HG03039 (cell line): ENCODE measurements around the gene LNP1.
A peak's percentile ranks its signal among the peaks of the same experiment; 100 is the strongest.
"Not testable (repeated sequence)": the region's sequence is repeated elsewhere in the genome, so short reads cannot be mapped to it uniquely, and the experiment has no call there.

Source experiments
- ATAC-seq: cut with Tn5 transposase; IDR thresholded peaks from one replicate; pipeline ENCODE4 v1.9.1; 2021; ENCODE audit warnings: mild to moderate bottlenecking, moderate library complexity; ENCODE audit not compliant: unreplicated experiment

Gene LNP1

DNA sequence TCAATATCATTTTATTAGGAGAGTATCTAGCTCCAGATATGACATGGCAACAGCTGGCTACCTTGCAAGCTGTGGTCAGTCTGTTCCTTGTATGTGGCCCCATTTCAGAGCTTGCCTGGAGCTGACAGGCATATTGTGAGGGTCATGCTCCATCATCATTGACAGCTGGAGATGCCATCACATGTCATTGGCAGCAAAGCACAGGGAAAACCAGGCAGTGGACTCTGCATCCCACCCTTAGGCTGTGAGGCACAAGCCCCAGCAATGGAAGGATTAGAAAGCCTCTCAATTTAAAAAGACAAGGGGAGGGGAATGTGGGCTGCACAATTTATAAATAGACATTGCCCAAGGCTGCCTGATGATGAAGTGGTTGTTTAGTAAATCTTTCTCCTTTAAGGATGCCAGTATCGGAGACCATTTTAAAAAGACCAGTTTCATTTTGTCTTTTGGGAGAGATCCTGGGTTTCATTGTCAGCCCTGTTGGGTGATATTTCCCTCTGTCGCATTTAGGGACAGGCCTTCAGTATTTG, 27.9 kb downstream of the LNP1 start:
- ATAC-seq = no peak

DNA sequence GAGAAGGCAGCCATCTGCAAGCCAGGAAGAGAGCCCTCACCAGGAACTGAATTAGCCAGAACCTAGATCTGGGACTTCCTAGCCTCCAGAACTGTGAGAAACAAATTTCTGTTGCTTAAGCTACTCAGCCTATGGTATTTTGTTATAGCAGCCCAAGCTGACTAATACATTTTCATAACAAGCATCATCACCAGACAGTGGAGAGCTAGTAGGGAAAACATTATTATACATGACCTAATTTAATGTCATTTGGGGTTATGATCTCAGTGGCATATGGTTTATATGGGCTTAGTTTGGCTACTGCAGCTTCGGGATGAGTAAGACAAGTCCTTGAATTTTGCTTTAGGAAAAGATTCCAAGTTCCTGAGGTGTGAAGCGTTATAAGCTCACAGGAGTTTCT, 35.6 kb downstream of the LNP1 start:
- ATAC-seq = no peak

DNA sequence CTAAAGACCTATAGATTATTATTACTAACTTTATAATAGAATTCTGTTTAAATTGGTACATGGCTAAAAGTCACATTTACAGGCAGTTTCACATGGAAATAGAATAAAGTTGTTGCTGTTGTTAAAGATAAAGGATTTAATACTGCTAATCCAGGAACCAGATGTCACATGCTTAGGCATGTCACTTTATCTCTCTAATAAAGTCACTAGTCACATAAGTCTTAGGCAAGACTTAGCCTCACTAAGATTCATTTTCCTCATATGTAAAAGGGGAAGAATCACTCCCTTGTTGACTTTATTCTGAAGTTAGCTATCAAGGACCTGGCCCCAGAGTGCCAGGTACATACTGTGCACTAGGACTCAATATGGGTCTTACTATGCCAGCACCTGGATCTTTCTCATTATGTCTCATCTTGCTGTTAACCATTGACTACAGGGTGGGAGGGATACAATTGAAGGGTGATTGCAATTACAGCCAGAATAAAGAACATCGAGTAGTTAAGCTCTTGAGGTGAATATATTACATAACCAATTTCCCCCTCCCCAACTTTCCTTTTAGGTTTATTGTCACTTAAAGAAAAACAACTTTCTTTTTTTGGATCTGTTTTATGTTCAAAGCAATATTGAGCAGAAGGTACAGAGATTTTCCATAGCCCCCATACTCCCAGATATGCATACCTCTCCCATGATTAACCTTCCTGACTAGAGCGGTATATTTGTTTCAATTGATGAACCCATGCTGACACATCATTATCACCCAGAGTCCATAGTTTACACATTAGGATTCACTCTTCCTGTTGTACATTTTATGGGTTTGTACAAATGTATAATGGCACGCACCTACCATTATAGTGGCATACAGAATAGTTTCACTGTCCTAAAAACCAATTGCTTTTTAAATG, 36.6 kb downstream of the LNP1 start:
- no peak for ATAC-seq

DNA sequence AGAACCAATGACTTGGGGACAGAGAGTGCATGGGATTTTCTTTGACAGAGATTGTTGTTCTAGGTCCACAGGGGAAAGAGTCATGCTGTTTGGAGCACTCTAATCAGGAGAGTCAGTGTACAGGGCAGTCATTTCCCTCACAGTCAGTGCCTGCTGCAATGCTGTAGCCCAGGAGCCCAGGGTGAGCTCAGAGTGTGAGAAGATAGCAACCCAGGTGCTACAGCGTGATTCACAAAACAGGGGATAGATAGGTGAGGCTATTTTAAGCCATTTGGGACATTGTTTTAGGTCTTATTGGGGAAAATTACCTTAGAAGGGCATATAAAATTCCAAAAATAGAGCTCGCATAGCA, 37.3 kb downstream of the LNP1 start:
- ATAC-seq = no peak

DNA sequence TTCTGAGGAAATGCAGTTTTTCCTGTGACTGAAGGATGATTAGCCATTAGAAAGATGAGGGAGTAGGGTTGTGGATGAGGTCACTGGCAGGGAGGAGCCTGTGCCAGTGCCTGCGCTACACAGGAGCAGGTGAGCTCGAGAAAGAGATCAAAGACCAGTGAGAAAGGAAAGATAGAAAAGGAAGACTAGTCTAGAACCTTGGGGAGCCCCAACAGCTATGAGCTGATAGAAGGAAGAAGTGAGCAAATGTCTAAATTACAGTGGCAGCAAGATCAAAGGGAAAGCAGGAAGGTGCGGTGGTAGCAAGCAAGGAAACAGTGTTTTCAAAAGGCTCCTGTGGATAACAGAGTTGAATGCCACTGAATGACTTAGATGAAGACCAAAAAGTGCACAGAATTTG, 39.6 kb downstream of the LNP1 start:
- ATAC-seq = no peak

DNA sequence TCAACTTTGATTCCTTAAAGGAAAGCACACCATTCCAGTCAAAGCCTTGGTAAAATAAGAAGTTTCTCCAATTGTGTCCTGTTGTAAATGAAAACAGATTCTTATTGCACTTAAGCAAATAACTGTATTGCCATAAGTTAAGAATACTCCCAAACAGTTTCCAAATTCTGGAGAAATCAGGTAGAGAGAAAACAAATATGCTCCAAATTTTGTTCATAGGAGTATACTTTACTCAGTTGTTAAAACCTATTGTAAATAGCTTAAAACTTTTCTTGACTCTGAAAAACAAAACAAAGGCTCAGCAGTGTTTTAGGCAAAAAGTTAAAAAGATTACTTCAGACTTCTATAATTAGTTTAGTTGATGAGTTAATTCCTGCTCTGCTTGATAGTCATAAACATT, 42.4 kb downstream of the LNP1 start:
- ATAC-seq = no peak

DNA sequence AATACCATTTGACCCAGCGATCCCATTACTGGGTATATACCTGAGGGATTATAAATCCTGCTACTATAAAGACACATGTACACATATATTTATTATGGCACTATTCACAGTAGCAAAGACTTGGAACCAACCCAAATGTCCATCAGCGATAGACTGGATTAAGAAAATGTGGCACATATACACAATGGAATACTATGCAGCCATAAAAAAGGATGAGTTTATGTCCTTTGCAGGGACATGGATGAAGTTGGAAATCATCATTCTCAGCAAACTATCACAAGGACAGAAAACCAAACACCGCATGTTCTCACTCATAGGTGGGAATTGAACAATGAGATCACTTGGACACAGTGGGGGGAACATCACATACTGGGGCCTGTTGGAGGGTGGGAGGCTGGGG, 45.7 kb downstream of the LNP1 start:
- ATAC-seq = not testable (repeated sequence)

DNA sequence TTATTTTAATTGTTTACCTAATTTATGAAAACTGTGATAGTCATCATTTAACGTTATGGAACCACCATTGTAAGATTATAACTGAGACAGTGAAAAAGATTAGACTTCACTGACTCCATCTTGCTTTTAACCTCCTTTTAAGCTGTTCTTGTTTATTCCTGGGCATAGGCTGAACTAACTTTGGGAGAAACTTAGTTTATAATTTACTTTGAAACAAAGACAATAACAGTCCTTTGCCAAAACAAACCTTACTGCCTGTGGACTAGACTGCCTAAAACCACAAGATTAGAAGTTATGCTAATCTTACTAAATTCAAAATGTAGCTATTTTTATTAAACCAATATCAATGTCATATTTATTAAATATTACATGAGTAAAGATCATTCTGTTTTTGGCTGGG, 46.7 kb downstream of the LNP1 start:
- ATAC-seq = no peak

DNA sequence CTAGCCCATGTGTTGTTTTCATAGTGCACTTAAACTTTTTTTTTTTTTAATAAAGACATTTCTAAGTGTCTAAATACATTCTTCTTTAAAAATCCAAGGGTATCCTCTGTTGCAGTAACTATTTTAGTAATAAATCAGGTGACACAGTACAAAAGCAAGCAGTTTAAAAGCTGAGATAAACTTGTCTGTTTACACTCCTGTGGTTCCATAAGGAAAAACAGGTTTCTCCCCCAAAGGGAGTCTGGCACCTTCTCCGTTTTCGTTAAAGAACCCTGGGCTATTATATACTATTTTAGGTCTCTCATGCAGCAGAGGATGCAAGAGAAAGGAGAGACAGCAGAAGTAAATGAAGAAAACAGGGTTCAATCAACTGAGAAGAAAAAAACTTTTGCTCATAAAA, 47.9 kb downstream of the LNP1 start:
- no peak for ATAC-seq

DNA sequence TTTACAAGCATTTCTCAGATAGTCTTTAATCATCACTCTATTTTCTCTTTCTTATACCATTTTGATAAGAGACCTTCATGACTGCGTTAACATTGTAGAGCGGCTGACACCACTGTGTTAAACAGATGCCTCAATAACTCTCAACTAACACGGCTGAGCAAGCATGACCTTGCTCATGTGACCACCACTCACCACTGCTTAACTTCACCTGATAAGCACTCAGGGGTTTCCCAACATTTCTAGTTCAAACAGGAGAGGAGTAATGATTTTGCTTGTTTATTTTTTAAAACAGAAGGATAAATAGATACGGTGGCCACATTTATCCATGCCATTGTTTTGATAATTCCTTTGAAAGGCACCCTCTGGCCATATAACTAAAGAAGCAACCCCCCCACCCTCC, 53.3 kb downstream of the LNP1 start:
- no peak for ATAC-seq

DNA sequence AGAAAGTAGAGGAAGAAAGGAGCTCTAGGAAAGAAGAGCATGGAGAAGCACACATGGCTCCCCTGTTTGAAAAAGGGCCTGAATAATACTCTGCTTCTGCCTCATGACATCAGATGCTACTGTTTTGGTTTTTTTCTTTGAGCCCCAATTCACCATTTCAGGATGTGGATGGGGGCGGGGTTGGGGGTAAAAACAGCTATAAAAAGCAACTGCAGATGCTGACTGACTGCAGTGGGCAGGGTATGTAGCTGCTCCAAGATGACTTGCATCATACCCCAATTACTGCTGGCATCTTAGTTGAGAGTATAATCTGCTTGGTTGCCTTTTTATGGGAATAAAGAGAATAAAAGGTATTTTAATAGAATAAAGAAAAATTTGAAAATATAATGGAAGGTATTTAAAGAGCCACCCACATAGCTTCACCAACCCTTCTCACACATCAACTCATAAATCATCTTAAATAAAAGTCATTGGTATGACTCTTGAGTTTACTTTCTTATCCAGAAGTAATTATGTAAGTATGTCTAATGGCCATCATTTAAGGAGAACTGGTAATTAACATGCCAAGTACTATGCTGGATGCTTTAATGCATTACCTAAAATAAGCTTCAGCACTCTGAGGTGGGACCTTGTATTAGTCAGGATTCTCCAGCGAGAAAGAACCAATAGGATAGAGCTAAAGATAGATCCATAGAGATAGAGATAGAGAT, 54.7 kb downstream of the LNP1 start:
- ATAC-seq = no peak

DNA sequence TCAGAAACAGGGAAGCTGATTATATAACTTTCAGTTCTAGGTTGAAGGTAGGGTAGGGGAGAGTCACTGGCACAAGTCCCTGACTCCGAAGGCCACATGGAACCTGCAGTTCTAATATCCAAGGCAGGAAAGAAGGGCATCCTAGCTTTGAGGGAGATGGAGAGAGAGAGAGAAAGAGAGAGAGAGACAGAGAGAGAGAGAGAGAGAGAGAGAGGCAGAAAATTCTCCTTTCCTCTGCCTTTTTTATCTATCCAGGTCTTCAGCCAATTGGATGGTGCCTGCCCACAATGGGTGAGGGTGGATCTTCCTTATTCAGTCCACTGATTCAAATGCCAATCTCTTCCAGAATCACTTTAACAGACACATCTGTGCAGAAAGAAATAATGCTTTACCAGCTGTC, 55.4 kb downstream of the LNP1 start:
- ATAC-seq = no peak

DNA sequence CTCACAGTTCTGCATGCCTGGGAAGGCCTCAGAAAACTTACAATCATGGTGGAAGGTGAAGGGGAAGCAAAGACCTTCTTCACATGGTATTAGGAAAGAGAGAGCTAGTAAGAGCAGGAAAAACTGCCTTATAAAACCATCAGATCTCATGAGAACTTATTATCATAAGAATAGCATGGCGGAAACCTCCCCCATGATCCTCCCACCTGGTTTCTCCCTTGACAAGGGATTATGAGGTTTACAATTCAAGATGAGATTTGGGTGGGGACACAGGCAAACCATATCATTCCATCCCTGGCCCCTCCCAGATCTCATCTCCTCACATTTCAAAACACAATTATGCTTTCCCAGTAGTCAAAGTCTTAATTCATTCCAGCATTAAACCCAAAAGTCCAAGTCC, 56.5 kb downstream of the LNP1 start:
- ATAC-seq = no peak

DNA sequence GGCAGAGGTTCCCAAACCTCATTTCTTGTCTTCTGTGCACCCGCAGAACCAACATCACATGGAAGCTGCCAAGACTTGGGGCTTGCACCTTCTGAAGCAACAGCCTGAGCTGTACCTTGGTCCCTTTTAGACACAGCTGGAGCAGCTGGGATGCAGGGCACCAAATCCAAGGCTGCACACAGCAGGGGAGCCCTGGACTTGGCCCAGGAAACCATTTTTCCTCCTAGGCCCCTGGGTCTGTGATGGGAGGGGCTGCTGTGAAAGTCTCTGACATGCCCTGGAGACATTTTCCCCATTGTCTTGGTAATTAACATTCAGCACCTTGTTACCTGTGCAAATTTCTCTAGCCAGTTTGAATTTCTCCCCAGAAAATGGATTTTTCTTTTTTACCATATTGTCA, 57.5 kb downstream of the LNP1 start:
- ATAC-seq = no peak

DNA sequence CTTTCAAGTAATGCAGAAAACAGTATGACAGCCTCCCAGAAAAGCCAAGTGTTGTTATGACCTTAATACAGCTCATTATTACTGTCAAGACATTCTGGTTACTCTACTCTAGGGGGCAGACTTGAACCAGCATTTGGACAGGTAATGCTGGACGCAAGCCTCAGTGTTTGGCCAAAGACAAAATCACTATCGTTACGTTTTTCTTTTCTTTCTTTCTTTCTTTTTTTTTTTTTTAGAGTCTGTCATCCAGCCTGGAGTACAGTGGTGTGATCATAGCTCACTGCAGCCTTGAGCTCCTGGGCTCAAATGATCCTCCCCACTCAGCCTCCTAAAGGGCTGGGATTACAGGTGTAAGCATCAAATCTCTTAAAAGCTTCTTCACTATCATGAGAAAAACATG, 61.7 kb downstream of the LNP1 start:
- peak; percentile 93 for ATAC-seq

DNA sequence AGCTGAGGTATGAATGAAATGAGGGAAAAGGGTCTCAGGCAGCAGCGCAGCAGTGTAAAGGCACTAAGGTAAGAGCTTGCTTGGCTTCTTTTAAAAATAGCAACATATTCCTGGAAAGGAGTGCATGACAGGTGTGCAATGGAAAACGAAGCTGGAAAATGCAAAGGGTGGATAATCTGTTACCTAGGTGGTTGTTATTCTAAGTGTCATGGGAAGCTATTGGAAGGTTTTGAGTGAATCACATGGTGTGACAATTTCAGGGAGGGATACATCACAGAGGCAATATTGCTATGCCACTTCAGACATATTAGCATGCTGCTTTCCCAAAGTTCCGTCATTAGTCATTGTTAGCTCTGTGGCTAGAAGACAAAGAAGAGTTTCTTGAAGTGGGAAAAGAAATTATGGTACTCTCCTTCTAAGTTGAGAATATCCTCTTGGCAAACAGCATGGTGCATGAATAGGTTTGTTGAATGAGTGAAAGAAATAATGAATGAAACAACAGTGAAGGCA, 62.4 kb downstream of the LNP1 start:
- no peak for ATAC-seq

DNA sequence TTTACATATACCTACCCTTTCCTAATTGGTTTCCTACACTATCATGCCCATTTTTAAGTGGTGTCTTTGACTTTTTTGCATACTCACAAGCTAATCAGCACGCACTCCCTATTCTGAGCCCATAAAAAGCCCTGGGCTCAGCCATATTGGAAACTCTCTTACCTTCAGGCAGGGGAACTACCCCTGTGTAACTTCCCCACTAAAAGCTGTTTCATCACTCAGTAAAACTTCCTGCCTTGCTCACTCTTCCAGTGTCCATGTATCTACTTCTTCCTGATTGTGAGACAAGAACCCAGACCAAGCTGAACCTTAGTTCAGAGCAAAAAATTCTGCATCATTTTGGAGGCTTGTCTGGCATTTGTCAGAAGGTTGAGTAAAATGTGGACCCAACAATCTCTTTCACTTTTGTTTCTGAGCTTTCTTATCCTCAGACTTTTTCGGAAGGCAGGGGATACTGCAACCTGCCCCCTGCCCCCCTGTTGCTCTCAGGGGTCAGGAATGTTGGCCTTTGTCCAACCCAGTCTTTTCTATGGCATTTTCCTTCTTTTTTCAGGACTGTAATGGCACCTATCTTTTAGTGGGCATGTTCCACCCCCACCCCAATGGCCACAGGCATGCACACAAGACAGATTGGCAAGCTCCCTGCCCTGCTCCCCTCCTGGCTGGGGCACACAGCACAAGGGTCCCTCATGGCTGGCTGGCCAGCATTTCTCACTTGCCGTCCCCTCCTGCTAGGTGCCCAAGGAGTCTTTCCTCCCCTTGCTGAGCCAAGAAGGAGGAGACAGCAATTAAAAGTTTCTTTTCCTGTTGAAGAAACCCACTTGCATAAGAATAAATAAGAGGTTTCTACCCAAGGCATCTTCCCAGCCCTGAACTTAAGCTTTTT, 64.8 kb downstream of the LNP1 start:
- ATAC-seq = no peak

DNA sequence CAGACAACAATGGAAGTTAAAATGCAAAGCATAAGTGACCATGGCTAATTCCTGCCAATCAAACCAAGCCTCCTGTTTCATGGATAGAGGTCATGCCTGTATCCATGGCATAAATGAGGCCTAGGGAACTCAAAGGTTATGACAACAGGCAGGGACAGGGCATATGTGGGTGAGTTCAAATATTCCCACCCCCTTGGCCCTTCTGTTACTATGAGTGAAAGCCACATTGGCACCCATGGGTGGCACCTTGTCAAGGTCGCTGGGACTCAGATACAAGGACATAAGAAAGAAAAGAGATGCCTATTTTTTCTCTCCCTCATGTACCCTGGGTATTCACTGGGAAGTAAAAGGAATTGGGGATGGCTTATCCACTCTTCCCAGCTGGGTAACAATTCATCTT, 65.8 kb downstream of the LNP1 start:
- ATAC-seq = no peak

DNA sequence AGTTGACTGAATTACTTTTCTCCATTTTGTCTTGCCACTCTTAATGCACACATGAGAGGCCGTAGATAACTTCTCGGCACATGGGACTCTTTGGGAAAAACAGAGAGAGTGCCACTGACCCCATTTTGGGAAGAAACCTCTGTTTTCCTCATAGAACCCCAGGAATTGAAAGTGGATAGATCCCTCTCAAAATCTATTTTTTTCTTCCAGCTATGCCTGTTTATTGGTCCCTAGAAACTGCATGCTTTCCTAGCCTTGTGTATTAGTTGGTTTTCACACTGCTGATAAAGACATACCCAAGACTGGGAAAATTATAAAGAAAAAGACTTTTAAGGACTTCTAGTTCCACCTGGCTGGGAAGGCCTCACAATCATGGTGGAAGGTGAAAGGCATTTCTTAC, 67.3 kb downstream of the LNP1 start:
- ATAC-seq = no peak

DNA sequence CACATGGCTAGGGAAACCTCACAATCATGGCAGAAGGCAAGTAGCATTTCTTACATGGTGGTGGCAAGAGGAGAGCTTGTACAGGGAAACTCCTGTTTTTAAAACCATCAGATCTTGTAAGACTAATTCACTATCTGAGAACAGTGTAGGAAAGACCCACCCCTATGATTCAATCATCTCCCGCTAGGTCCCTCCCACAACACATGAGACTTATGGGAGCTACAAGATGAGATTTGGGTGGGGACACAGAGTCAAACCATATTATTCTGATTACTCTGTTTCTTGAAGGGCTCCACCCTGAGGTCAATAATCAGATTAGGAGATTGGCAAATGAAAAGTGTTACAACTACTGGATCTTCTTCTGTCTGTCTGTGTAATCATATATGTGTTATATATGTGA, 69.6 kb downstream of the LNP1 start:
- ATAC-seq = no peak

DNA sequence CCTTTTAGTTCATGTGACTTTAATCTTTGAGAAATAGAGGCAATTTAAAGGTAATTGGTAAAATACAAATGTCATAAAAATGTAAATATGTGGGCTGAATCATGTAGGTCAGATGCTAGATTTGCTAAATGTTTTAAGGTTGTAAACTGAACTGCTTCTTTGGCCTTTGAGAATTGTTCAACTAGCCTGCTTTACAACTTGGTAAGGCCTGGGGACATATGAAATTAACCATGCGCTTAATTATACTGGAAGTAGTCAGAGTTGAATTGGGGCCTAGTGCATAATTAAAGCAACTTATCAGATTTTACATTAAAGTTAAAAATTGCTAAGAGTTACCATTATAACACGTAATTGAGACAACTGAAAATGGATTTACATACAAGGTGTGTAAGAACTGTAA, 70.1 kb downstream of the LNP1 start:
- no peak for ATAC-seq
